ENCODE data around the gene SLC23A3. TPM values are rescaled to one million over a fixed set of nuclear protein-coding genes. Genes with fewer than 3 reads are reported as not detected.

The SLC23A3 gene
- total and polyA plus RNA-seq, 9 of the 15 experiments (the other 6 are each of a cell fraction or from before 2014, with no cell fraction given), result 0.06 to 0.64 (median 0.16) TPM

DNA sequence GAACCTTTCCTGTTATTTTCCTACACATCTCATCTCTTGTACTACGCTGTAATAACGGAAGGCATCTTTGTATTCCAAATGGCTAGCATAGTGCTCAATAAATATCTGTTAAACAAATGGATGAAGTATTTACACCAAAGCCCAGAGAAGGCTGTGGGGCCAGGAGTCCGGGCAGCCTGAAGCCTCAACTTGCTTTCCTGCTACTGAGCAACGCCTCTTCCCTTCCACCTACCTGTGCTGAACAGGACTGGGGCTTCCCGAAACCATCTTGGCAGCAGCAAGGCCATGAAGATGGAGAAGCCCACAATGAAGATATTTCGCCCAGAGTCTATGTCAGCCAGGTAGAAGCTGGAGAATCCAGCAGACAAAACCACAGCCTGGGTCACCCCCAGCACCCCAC lies 6.7 kb downstream of the SLC23A3 start:
- no peak for FAIRE-seq
- no peak for TF ChIP-seq KAT7 (CRISPR knock-in tag; IDR thresholded peaks at IDR 0.05; ENCODE audit: borderline replicate concordance)
- TF ChIP-seq ZNF354B (CRISPR knock-in tag; IDR thresholded peaks at IDR 0.05), result no peak
- TF ChIP-seq, protein P1, sequence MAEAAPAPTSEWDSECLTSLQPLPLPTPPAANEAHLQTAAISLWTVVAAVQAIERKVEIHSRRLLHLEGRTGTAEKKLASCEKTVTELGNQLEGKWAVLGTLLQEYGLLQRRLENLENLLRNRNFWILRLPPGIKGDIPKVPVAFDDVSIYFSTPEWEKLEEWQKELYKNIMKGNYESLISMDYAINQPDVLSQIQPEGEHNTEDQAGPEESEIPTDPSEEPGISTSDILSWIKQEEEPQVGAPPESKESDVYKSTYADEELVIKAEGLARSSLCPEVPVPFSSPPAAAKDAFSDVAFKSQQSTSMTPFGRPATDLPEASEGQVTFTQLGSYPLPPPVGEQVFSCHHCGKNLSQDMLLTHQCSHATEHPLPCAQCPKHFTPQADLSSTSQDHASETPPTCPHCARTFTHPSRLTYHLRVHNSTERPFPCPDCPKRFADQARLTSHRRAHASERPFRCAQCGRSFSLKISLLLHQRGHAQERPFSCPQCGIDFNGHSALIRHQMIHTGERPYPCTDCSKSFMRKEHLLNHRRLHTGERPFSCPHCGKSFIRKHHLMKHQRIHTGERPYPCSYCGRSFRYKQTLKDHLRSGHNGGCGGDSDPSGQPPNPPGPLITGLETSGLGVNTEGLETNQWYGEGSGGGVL (CRISPR knock-in tag; IDR thresholded peaks at IDR 0.05), result no peak
- no peak for TF ChIP-seq CBFB (CRISPR knock-in tag; IDR thresholded peaks at IDR 0.05)
- TF ChIP-seq, protein P2, sequence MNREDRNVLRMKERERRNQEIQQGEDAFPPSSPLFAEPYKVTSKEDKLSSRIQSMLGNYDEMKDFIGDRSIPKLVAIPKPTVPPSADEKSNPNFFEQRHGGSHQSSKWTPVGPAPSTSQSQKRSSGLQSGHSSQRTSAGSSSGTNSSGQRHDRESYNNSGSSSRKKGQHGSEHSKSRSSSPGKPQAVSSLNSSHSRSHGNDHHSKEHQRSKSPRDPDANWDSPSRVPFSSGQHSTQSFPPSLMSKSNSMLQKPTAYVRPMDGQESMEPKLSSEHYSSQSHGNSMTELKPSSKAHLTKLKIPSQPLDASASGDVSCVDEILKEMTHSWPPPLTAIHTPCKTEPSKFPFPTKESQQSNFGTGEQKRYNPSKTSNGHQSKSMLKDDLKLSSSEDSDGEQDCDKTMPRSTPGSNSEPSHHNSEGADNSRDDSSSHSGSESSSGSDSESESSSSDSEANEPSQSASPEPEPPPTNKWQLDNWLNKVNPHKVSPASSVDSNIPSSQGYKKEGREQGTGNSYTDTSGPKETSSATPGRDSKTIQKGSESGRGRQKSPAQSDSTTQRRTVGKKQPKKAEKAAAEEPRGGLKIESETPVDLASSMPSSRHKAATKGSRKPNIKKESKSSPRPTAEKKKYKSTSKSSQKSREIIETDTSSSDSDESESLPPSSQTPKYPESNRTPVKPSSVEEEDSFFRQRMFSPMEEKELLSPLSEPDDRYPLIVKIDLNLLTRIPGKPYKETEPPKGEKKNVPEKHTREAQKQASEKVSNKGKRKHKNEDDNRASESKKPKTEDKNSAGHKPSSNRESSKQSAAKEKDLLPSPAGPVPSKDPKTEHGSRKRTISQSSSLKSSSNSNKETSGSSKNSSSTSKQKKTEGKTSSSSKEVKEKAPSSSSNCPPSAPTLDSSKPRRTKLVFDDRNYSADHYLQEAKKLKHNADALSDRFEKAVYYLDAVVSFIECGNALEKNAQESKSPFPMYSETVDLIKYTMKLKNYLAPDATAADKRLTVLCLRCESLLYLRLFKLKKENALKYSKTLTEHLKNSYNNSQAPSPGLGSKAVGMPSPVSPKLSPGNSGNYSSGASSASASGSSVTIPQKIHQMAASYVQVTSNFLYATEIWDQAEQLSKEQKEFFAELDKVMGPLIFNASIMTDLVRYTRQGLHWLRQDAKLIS (CRISPR knock-in tag; IDR thresholded peaks at IDR 0.05), result no peak
- no peak for TF ChIP-seq SMAD4 (CRISPR knock-in tag; conservative IDR thresholded peaks at IDR 0.05)
- TF ChIP-seq, protein P3, sequence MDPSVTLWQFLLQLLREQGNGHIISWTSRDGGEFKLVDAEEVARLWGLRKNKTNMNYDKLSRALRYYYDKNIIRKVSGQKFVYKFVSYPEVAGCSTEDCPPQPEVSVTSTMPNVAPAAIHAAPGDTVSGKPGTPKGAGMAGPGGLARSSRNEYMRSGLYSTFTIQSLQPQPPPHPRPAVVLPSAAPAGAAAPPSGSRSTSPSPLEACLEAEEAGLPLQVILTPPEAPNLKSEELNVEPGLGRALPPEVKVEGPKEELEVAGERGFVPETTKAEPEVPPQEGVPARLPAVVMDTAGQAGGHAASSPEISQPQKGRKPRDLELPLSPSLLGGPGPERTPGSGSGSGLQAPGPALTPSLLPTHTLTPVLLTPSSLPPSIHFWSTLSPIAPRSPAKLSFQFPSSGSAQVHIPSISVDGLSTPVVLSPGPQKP (CRISPR knock-in tag; IDR thresholded peaks at IDR 0.05), result no peak
- TF ChIP-seq MEF2D (tag; conservative IDR thresholded peaks at IDR 0.05; ENCODE audit: low read depth), result no peak
- no peak for TF ChIP-seq BRCA1 (IDR thresholded peaks at IDR 0.05)
- no peak for TF ChIP-seq BRCA1 (CRISPR knock-in tag; IDR thresholded peaks at IDR 0.05)
- TF ChIP-seq, protein P4, sequence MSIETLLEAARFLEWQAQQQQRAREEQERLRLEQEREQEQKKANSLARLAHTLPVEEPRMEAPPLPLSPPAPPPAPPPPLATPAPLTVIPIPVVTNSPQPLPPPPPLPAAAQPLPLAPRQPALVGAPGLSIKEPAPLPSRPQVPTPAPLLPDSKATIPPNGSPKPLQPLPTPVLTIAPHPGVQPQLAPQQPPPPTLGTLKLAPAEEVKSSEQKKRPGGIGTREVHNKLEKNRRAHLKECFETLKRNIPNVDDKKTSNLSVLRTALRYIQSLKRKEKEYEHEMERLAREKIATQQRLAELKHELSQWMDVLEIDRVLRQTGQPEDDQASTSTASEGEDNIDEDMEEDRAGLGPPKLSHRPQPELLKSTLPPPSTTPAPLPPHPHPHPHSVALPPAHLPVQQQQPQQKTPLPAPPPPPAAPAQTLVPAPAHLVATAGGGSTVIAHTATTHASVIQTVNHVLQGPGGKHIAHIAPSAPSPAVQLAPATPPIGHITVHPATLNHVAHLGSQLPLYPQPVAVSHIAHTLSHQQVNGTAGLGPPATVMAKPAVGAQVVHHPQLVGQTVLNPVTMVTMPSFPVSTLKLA (conservative IDR thresholded peaks at IDR 0.05), result no peak
- TF ChIP-seq ZNF778 (CRISPR knock-in tag; IDR thresholded peaks at IDR 0.05), result no peak

More for the DNA sequence above, 6.7 kb downstream of the SLC23A3 start:
- Histone ChIP-seq H3K4me3 (no peak overlapping the region), H3K27ac (ENCODE audit: extremely low read depth, low read depth, low read length) (no peak overlapping the region), H3K4me2 (ENCODE audit: insufficient read depth, low read length) (no peak overlapping the region), H3K4me1 (replicated peaks in 1 of 2; ENCODE audit: control insufficient read depth in 2 of 2, insufficient read depth in 2 of 2, low read length in 2 of 2) (peaks cover 8 to 16% of the 10 kb centered on the region in 2 experiments; a peak in 4 of 5 replicates), H3K9me1 (ENCODE audit: control insufficient read depth, insufficient read depth, low read length) (no peaks in the 10 kb centered on the region), H3K9ac (ENCODE audit: insufficient read depth in 1 of 2, low read depth in 2 of 2, low read length in 2 of 2) (no peak overlapping the region), H3K79me2 (ENCODE audit: control insufficient read depth, insufficient read depth, low read length) (no peaks in the 10 kb centered on the region; the same call in 2 of the 3 replicates), H3K27me3 (ENCODE audit: control insufficient read depth in 2 of 2, insufficient read depth in 2 of 2, low read length in 2 of 2) (no peaks in the 10 kb centered on the region), H3K9me3 (replicated peaks; ENCODE audit: control insufficient read depth, insufficient read depth, low read depth, low read length) (no peaks in the 10 kb centered on the region), H4K20me1 (replicated peaks; ENCODE audit: control insufficient read depth, insufficient read depth, low read length) (no peaks in the 10 kb centered on the region; the same call in 1 of the 2 replicates), H2AFZ (ENCODE audit: low read depth, low read length) (no peak overlapping the region), H3K36me3 (ENCODE audit: control insufficient read depth, insufficient read depth, low read length) (no peaks in the 10 kb centered on the region)
- WGBS (ENCODE audit: insufficient coverage, low coverage, missing lambda C conversion rate), result 24% methylated on average over 6 of the region's 6 CpGs
- no TSS peak for BruUV-seq (replicated peaks)
- in situ Hi-C loops (cut with MboI), result no loop called here
- ChIA-PET POLR2A (no interaction called here), CTCF (ENCODE audit: low intra/inter-chr PET ratio) (no interaction called here)
- intact Hi-C loops (cut with micrococcal nuclease), result no loop called here
- no peak for ATAC-seq
- DNase-seq (ENCODE audit: extremely low read depth in 1 of 4, low spot score in 3 of 4), result no peak
